HL-60 (cell line): ENCODE measurements around the gene STRN3.

ENCODE experiments used
- DNase-seq, 2 experiments: peaks; one replicate each; pipeline ENCODE4 v3.0.0-alpha.2; 2010 to 2020; ENCODE audit warnings: low read depth in 1 of 2, low spot score in 1 of 2
- H3K27ac ChIP-seq: fragments of 250-450 bp; sonication (Bioruptor Pico); replicated peaks from 2 replicates; pipeline ENCODE4 v1.5.1; 2020; ENCODE audit warnings: mild to moderate bottlenecking, moderate library complexity
- H3K27me3 ChIP-seq: fragments of 250-450 bp; sonication (Bioruptor Pico); 2 replicates; pipeline ENCODE4 v1.5.1; 2021; ENCODE audit warnings: mild to moderate bottlenecking, moderate library complexity; ENCODE audit not compliant: insufficient read depth, poor library complexity, severe bottlenecking
- H3K4me3 ChIP-seq: replicated peaks from 2 replicates; pipeline ENCODE4 v1.5.1; 2011; ENCODE audit warnings: mild to moderate bottlenecking, control low read depth, low read length; ENCODE audit not compliant: insufficient read depth
- GABPA ChIP-seq: IDR thresholded peaks from 2 replicates; pipeline ENCODE4 v1.6.1; 2012; ENCODE audit warnings: low read depth
- POLR2AphosphoS5 ChIP-seq: IDR thresholded peaks from 2 replicates; pipeline ENCODE4 v1.6.1; 2012; ENCODE audit warnings: low read depth
- REST ChIP-seq: IDR thresholded peaks from 2 replicates; pipeline ENCODE4 v1.6.1; 2012; ENCODE audit warnings: low read depth; ENCODE audit not compliant: insufficient replicate concordance
- SPI1 ChIP-seq: IDR thresholded peaks from 2 replicates; pipeline ENCODE4 v1.6.1; 2012; ENCODE audit warnings: low read depth, mild to moderate bottlenecking, borderline replicate concordance
- TF ChIP-seq, protein P1 (sequence below): IDR thresholded peaks from one replicate; pipeline ENCODE4 v1.5.1; 2011; ENCODE audit warnings: low read length, control low read depth, inconsistent platforms; ENCODE audit not compliant: insufficient read depth

Gene STRN3

GRCh38 chr14:30983858-30984257, 42.3 kb downstream of the STRN3 start:
- DNase-seq, result no peak
- TF ChIP-seq SPI1, result no peak
- no peak for TF ChIP-seq GABPA
- TF ChIP-seq POLR2AphosphoS5, result no peak
- TF ChIP-seq, protein P1, sequence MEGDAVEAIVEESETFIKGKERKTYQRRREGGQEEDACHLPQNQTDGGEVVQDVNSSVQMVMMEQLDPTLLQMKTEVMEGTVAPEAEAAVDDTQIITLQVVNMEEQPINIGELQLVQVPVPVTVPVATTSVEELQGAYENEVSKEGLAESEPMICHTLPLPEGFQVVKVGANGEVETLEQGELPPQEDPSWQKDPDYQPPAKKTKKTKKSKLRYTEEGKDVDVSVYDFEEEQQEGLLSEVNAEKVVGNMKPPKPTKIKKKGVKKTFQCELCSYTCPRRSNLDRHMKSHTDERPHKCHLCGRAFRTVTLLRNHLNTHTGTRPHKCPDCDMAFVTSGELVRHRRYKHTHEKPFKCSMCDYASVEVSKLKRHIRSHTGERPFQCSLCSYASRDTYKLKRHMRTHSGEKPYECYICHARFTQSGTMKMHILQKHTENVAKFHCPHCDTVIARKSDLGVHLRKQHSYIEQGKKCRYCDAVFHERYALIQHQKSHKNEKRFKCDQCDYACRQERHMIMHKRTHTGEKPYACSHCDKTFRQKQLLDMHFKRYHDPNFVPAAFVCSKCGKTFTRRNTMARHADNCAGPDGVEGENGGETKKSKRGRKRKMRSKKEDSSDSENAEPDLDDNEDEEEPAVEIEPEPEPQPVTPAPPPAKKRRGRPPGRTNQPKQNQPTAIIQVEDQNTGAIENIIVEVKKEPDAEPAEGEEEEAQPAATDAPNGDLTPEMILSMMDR, result no peak
- no peak for TF ChIP-seq REST
- H3K4me3 ChIP-seq, result no peak overlapping the region
- no peaks in the 10 kb centered on the region for H3K27me3 ChIP-seq
- H3K27ac ChIP-seq, result no peak overlapping the region

DNA sequence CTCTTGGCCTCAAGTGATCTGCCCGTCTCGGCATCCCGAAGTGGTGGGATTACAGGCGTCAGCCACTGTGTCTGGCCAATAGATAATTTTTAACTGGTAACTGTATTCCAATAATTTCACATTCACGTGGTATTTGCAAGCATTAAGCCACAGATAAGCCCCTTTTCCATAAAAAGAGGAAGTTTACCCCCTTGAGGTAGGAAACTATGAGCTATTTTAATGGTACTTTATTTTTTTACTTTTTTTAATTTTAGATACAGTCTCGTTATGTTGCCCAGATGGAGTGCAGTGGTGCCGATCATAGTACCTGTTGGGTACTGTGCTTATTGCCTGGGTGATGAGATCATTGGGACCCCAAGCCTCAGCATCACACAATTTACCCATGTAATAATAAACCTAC, 43.6 kb downstream of the STRN3 start:
- Histone ChIP-seq H3K27me3 (no peaks in the 10 kb centered on the region), H3K4me3 (no peak overlapping the region), H3K27ac (no peak overlapping the region)
- DNase-seq, result no peak
- no peak for TF ChIP-seq GABPA
- TF ChIP-seq REST, result no peak
- TF ChIP-seq, protein P1, result no peak
- no peak for TF ChIP-seq SPI1
- TF ChIP-seq POLR2AphosphoS5, result no peak

DNA sequence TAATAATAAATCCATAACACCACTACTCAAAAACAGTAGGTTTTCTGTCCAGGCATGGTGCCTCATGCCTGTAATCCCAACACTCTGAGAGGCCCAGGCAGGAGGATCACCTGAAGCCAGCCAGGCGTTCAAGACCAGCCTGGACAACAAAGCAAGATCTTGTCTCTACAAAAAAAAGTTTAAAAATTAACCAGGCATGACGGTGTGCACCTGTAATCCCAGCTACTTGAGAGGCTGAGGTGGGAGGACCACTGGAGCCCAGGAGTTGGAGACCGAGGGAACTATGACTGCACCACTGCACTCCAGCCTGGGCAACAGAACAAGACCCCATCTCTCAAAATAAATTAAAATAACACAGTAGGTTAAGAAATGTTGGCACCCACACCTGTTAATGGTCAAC, 45.2 kb downstream of the STRN3 start:
- H3K27ac ChIP-seq, result no peak overlapping the region
- TF ChIP-seq, protein P1, result no peak
- TF ChIP-seq SPI1, result no peak
- no peak for TF ChIP-seq REST
- no peak for TF ChIP-seq GABPA
- TF ChIP-seq POLR2AphosphoS5, result no peak
- DNase-seq, result no peak
- H3K27me3 ChIP-seq, result no peaks in the 10 kb centered on the region
- H3K4me3 ChIP-seq, result no peak overlapping the region
